GM21786 (cell line): ENCODE results near the gene BID.
A peak's percentile ranks its signal among the peaks of the same experiment; 100 is the strongest.
"Not testable (repeated sequence)": the region's sequence is repeated elsewhere in the genome, so short reads cannot be mapped to it uniquely, and the experiment has no call there.

ENCODE experiments used
- ATAC-seq: cut with Tn5 transposase; IDR thresholded peaks from one replicate; pipeline ENCODE4 v1.9.1; 2021; ENCODE audit not compliant: unreplicated experiment

Gene BID

DNA sequence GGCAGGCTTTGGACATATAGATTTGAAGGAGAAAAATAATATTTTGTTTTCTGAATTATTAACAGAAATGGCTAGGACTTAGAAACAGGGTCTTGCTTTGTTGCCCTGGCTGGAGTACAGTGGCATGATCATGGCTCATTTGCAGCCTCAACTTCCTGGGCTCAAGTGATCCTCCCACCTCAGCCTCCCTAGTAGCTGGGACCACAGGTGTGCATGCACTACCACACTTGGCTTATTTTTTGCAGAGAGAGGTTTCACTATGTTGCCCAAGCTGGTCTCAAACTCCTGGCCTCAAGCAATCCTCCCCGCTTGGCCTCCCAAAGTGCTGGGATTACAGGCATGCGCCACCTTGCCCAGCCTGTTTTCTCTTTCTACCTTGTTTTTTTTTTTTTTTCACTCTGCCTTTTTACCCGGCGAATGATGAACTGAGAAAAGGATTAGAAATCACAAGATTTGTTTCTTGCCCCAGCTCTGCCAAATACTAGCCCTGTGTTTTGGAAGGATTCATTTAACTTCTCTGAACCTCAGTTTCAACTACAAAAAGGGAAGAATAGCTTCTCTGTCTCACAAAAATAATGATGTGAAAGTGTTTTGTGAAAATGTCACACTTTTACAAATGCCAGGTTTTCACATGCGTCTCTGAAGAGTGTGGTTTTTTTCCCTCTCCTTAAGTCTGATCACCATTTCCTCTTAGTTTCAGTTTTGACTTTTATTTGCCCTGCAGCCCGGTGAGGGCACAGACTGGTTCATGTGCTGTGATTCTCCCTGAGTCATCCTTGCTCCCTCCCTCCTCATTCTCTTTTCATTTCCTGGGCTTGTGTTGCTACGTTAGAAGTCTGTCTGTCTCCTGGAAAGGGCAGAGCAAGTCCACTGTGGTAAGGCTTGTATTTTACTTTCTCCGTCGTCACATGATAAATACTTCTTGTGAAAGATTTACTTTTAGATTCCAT lies 68.0 kb downstream of the BID start:
- peak; percentile 83 for ATAC-seq

DNA sequence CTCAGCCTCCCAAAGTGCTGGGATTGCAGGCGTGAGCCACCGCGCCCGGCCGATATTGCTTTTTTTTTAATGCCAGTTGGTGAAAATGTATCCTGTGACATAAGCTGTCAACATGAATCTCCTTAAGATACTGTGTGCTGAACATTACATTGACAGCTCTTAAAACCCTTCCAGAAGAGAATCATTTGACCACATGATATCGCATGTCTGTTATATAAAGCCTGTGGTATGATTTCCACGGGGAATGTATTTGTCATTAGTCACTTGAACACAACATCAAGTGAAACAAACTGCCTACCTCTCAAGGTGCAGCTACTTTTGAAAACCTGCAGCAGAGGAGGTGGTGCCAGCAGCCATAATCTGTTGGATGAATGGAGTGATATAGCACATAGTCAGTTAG lies 68.7 kb downstream of the BID start:
- ATAC-seq, result no peak

DNA sequence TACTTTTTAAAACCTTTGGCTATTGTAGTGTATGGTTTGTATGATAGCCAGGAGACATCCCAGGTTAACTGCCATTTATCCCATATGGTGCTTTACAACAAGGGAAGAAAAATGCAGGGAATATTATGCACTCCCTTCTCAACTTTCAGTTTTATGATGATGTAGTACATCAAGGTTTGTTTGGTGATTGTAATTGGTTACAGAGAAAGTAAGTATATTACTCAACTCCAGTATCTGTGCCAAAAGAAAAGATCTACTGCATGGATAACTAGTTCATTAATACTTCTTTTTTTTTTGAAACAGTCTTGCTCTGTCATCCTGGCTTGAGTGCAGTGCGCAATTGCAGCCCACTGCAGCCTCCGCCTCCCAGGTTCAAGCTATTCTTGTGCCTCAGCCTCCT lies 70.5 kb downstream of the BID start:
- no peak for ATAC-seq

DNA sequence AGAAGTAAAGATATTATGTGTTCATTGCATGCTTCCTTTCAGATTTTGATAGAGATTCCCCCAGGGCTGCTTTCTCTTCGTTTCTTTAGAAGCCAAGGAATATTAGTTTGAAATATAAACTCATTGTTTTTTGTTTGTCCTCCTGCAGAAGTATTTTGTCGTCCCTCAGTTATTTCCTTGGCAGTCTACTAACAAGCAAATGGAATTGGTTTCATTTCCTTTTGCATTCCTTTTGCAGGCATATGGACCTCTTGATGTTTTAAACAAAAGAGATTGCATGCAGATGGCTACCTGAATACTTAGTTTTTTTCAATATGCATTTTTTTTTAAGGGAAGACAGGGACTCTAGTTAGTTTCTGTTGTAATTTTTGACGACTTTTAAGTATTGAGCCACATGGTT lies 73.5 kb downstream of the BID start:
- ATAC-seq, result no peak

DNA sequence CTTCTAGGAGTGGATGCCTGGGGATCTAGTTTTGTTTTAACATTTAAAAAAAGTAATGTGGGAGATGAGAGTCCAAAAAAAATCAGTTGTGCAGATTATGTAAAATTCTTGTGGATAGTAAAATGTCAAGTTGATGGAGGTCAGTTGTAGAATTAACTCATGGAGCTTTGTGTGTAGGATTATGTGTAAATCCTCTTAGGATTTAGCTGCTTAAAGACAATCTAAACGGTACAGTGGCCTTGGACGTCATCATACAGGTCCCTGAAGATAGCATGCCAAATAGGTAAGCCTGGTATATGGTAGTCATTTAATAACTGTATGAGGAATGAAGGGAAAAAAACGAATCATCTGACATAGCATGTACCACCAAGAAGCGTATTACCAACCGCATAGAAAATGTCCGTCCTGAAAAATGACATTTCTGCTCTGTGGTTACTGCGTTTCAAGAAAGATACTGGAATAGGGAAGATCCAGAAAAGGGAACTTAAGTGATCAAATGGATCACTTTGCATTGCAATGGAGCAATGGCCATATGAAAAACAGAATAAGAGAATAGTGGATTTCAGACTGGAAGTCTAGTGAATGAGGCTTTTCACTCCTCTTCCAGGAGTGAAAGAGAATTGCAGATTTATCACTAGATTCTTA lies 74.5 kb downstream of the BID start:
- ATAC-seq, result no peak

DNA sequence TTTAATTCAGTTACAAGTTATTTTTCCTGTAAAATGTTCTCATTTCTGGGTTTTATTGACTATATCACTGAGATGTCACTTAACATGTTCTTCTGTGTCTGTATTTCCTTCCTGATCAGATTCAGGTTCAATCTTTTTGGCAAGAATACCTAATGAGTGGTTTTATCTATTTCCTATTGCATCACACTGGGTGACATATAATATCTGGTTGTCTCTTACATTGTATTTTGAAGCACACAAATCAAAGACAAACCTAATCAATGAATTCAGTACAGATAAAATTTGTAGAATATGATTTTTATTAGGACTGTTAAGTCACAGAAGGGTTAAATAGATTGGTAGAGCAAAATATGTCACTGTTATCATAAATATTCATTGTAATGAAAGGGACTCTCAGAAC lies 75.3 kb downstream of the BID start:
- ATAC-seq, result no peak

DNA sequence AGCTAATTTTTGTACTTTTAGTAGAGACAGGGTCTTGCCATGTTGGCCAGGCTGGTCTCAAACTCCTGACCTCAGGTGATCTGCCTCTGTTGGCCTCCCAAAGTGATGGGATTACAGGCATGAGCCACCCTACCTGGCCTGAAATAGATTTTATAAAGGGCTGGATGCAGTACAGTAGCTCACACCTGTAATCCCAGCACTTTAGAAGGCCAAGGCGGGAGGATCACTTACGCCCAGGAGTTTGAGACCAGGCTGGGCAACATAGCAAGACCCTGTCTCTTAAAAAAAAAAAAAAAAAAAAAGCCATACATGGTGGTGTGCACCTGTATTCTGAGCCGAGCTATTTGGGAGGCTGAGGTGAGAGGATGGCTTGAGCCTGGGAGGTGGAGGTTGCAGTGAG lies 76.0 kb downstream of the BID start:
- ATAC-seq, result not testable (repeated sequence)

DNA sequence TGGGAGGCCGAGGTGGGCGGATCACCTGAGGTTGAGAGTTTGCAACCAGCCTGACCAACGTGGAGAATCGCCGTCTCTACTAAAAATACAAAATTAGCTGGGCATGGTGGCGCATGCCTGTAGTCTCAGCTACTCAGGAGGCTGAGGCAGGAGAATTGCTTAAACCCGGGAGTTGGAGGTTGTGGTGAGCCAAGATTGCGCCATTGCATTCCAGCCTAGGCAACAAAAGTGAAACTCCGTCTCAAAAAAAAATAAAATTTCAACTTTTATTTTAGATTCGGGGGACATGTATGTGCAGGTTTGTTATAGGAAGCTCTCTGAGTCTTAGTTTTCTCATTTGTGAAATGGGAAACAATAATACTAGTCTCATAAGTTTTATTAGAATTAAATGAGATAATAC lies 77.1 kb downstream of the BID start:
- not testable (repeated sequence) for ATAC-seq

DNA sequence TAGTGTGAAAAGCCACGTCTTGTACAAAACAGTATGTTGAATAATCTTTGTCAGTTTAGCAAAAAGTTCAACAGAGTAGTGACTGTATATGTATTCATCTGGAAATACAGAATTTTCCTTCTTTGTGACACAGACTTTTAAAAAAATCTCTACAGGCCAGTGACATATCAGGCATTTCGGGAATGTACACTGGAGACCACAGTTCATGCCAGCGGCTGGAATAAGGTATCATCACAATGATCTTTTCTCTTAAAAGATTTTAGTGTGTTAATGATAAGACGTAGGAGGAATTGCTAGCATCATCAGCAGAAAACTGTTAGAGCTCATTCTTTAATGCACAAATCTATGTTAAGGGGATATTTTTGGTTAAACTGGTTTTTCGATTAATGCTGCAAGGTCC lies 78.3 kb downstream of the BID start:
- no peak for ATAC-seq

DNA sequence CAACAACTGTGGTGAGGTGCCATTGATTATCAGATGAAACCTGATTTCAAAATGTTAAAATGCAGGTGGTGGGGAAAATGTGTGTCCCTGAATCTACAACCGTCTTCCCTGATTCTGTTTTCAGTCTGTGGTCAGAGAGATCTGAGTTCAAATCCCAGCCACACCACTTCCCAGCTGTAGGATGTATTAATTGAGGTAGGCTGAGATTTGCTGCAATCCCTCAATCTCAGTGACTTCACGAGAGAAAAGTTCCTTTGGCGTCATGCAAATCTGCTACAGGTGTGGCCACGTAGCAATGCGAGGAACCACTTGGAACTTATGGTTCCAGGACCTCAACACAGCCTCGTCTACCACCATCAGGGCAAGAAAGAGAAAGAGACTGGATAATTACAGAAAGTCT lies 79.5 kb downstream of the BID start:
- no peak for ATAC-seq

DNA sequence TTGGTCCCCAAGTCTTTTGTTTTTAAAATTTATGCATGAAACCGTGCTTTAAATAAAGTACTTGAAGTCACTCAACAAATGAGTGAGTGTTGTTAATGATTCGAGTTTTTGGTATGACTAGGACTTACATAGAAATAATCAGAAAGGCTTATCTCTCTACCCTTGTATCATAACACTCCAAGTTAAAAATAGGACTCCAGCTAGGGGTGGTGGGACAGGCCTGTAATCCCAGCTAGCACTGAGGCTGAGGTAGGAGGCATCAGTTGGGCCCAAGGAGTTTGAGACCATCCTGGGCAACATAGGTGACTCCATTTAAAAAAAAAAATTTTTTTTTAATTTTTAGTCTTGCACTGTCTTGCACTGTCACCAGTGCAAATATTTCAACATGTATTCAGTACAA lies 80.1 kb downstream of the BID start:
- ATAC-seq, result no peak

DNA sequence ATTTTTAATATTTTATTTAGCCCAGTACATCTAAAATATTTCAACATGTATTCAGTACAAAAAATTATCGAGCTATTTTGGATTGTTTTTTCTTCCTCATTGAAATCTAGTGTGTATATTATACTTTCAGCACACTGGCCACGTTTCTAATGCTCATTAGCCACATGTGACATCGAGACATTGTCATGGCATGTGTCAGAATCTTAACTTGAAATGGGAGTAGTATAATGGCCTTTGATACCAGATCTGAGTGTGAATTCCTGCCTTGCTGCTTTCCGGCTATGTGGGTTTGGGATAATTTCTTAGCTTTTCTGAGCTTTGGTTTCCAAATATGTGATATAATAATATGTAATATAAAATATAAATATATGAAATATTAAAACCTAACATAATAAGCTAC lies 81.4 kb downstream of the BID start:
- no peak for ATAC-seq

DNA sequence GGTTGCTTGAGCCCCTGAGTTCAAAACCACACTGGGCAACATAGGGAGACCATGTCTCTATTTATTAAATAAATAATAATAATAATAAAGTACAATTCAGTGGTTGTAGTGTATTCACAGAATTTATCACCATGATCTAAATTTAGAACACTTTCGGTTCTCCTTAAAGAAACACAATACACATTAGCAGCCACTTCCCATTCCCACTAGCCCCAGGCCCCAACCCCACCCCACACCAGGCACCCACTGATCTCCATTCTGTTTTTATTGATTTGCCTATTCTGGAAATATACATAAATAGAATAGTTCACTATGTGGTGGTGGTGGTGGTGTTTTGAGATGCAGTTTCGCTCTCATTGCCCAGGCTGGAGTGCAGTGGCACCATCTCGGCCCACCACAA lies 90.0 kb downstream of the BID start:
- no peak for ATAC-seq
